ENCODE results near the gene C1GALT1C1. TPM values are rescaled to one million over a fixed set of nuclear protein-coding genes. Genes with fewer than 3 reads are reported as not detected.
"Not testable (repeated sequence)": the region's sequence is repeated elsewhere in the genome, so short reads cannot be mapped to it uniquely, and the experiment has no call there.

The C1GALT1C1 gene
- 39.4 and 40.3 TPM in 2 replicates for total RNA-seq (2014; rRNA removed; shearing (Covaris generic))
- polyA plus RNA-seq (2015; cell fraction: cytosol; rRNA removed), result 31.7 and 34.7 TPM in 2 replicates
- polyA plus RNA-seq (2015; cell fraction: nucleus; rRNA removed), result 6.9 and 13.2 TPM in 2 replicates

- in situ Hi-C loops (cut with HindIII; ENCODE audit: low pct_unique_long_range_greater_than_20kb, low sequenced_read_pairs), result no loop called here
- peak; percentile 94 for DNase-seq (ENCODE audit: low read depth, low spot score)
These were observed at the start of gene C1GALT1C1 for GRCh38 chrX:120629667-120630537. C1GALT1C1 (minus strand) TSS chrX:120630054; CDS start chrX:120627166, 2,888 bp downstream.

GRCh38 chrX:120677004-120677652, 47.3 kb upstream of the C1GALT1C1 start:
- no peak for DNase-seq (ENCODE audit: low read depth, low spot score)
- in situ Hi-C loops (cut with HindIII; ENCODE audit: low pct_unique_long_range_greater_than_20kb, low sequenced_read_pairs), result no loop called here

- no peak for DNase-seq (ENCODE audit: low read depth, low spot score)
- in situ Hi-C loops (cut with HindIII; ENCODE audit: low pct_unique_long_range_greater_than_20kb, low sequenced_read_pairs), result no loop called here
These were observed 43.1 kb upstream of the C1GALT1C1 start for GRCh38 chrX:120672841-120673530.

- in situ Hi-C loops (cut with HindIII; ENCODE audit: low pct_unique_long_range_greater_than_20kb, low sequenced_read_pairs), result no loop called here
- DNase-seq (ENCODE audit: low read depth, low spot score), result no peak
These were observed 42.5 kb upstream of the C1GALT1C1 start for GRCh38 chrX:120672389-120672788.

- DNase-seq (ENCODE audit: low read depth, low spot score), result no peak
- in situ Hi-C loops (cut with HindIII; ENCODE audit: low pct_unique_long_range_greater_than_20kb, low sequenced_read_pairs), result no loop called here
These were observed 42.1 kb upstream of the C1GALT1C1 start for GRCh38 chrX:120671963-120672362.

- DNase-seq (ENCODE audit: low read depth, low spot score), result no peak
- in situ Hi-C loops (cut with HindIII; ENCODE audit: low pct_unique_long_range_greater_than_20kb, low sequenced_read_pairs), result no loop called here
These were observed 38.5 kb upstream of the C1GALT1C1 start for GRCh38 chrX:120668357-120668756.

- in situ Hi-C loops (cut with HindIII; ENCODE audit: low pct_unique_long_range_greater_than_20kb, low sequenced_read_pairs); DNase-seq (ENCODE audit: low read depth, low spot score): not testable (repeated sequence)
These were observed 34.7 kb upstream of the C1GALT1C1 start for GRCh38 chrX:120664535-120664934.

- DNase-seq (ENCODE audit: low read depth, low spot score), result peak; percentile 65
- in situ Hi-C loops (cut with HindIII; ENCODE audit: low pct_unique_long_range_greater_than_20kb, low sequenced_read_pairs), result no loop called here
These were observed 34.2 kb upstream of the C1GALT1C1 start for GRCh38 chrX:120664081-120664480.

GRCh38 chrX:120662662-120663061, 32.8 kb upstream of the C1GALT1C1 start:
- in situ Hi-C loops (cut with HindIII; ENCODE audit: low pct_unique_long_range_greater_than_20kb, low sequenced_read_pairs), result no loop called here
- DNase-seq (ENCODE audit: low read depth, low spot score), result no peak

GRCh38 chrX:120660637-120661036, 30.8 kb upstream of the C1GALT1C1 start:
- in situ Hi-C loops (cut with HindIII; ENCODE audit: low pct_unique_long_range_greater_than_20kb, low sequenced_read_pairs), result no loop called here
- DNase-seq (ENCODE audit: low read depth, low spot score), result no peak

- no peak for DNase-seq (ENCODE audit: low read depth, low spot score)
- in situ Hi-C loops (cut with HindIII; ENCODE audit: low pct_unique_long_range_greater_than_20kb, low sequenced_read_pairs), result no loop called here
These were observed 23.1 kb upstream of the C1GALT1C1 start for GRCh38 chrX:120653000-120653399.

GRCh38 chrX:120652256-120652655, 22.4 kb upstream of the C1GALT1C1 start:
- in situ Hi-C loops (cut with HindIII; ENCODE audit: low pct_unique_long_range_greater_than_20kb, low sequenced_read_pairs); DNase-seq (ENCODE audit: low read depth, low spot score): not testable (repeated sequence)

GRCh38 chrX:120647127-120647526, 17.3 kb upstream of the C1GALT1C1 start:
- peak; percentile 56 for DNase-seq (ENCODE audit: low read depth, low spot score)

GRCh38 chrX:120642871-120643270, 13.0 kb upstream of the C1GALT1C1 start:
- in situ Hi-C loops (cut with HindIII; ENCODE audit: low pct_unique_long_range_greater_than_20kb, low sequenced_read_pairs), result no loop called here
- no peak for DNase-seq (ENCODE audit: low read depth, low spot score)

More at GRCh38 chrX:120647127-120647526, 17.3 kb upstream of the C1GALT1C1 start:
- in situ Hi-C loops (cut with HindIII; ENCODE audit: low pct_unique_long_range_greater_than_20kb, low sequenced_read_pairs), result no loop called here

- no peak for DNase-seq (ENCODE audit: low read depth, low spot score)
- in situ Hi-C loops (cut with HindIII; ENCODE audit: low pct_unique_long_range_greater_than_20kb, low sequenced_read_pairs), result no loop called here
These were observed 8.8 kb upstream of the C1GALT1C1 start for GRCh38 chrX:120638619-120639018.

GRCh38 chrX:120625371-120625770, 4.5 kb downstream of the C1GALT1C1 start:
- DNase-seq (ENCODE audit: low read depth, low spot score), result no peak

GRCh38 chrX:120617996-120618630, 11.7 kb downstream of the C1GALT1C1 start:
- in situ Hi-C loops (cut with HindIII; ENCODE audit: low pct_unique_long_range_greater_than_20kb, low sequenced_read_pairs), result no loop called here
- no peak for DNase-seq (ENCODE audit: low read depth, low spot score)

More at GRCh38 chrX:120625371-120625770, 4.5 kb downstream of the C1GALT1C1 start:
- in situ Hi-C loops (cut with HindIII; ENCODE audit: low pct_unique_long_range_greater_than_20kb, low sequenced_read_pairs), result no loop called here
